HG03342 (cell line): Measurements from ENCODE around the gene ZNF281.
"Not testable (repeated sequence)": the region's sequence is repeated elsewhere in the genome, so short reads cannot be mapped to it uniquely, and the experiment has no call there.

Source experiments
- ATAC-seq: cut with Tn5 transposase; IDR thresholded peaks from one replicate; pipeline ENCODE4 v1.9.1; 2021; ENCODE audit warnings: mild to moderate bottlenecking, moderate library complexity; ENCODE audit not compliant: unreplicated experiment

The ZNF281 gene

GRCh38 chr1:200365897-200366426, 43.9 kb downstream of the ZNF281 start:
- ATAC-seq, result no peak

GRCh38 chr1:200364831-200365230, 45.0 kb downstream of the ZNF281 start:
- ATAC-seq, result no peak

GRCh38 chr1:200364091-200364759, 45.6 kb downstream of the ZNF281 start:
- ATAC-seq, result no peak

GRCh38 chr1:200363264-200363933, 46.4 kb downstream of the ZNF281 start:
- ATAC-seq, result no peak

GRCh38 chr1:200362421-200362820, 47.4 kb downstream of the ZNF281 start:
- ATAC-seq, result no peak

- ATAC-seq, result no peak
Measured at GRCh38 chr1:200359610-200360163, 50.1 kb downstream of the ZNF281 start.

GRCh38 chr1:200357925-200358324, 51.9 kb downstream of the ZNF281 start:
- ATAC-seq, result not testable (repeated sequence)

GRCh38 chr1:200355801-200356200, 54.0 kb downstream of the ZNF281 start:
- ATAC-seq, result no peak
